HepG2 (cell line): ENCODE results near the gene GABRB1. TPM values are rescaled to one million over a fixed set of nuclear protein-coding genes. Genes with fewer than 3 reads are reported as not detected.

Experiments
- DNMT1 ChIP-seq: sonication (generic); formaldehyde crosslinking; IDR thresholded peaks from 2 replicates; pipeline ENCODE4 v1.5.1; 2020; ENCODE audit warnings: mild to moderate bottlenecking, missing genetic modification reagents
- ETV6 ChIP-seq: sonication (generic); formaldehyde crosslinking; conservative IDR thresholded peaks from 2 replicates; pipeline ENCODE4 v1.4.0; 2020; ENCODE audit warnings: missing genetic modification reagents
- FOXA1 ChIP-seq, 2 experiments: fragments of 450-650 bp in 1 of 2; sonication (generic) in 1 of 2; formaldehyde crosslinking in 1 of 2; IDR thresholded peaks; 2 replicates each; pipeline versions ENCODE4 v1.4.0 to v1.6.1; 2016 to 2020; ENCODE audit warnings: missing genetic modification reagents in 1 of 2
- KLF16 ChIP-seq, 2 experiments: sonication (generic) in 1 of 2; formaldehyde crosslinking in 1 of 2; IDR thresholded peaks; 2 replicates each; pipeline versions ENCODE4 v1.6.1 to v1.8.0; 2016 to 2023; ENCODE audit warnings: missing genetic modification reagents in 2 of 2, missing compliant biosample characterization in 1 of 2
- NCOA1 ChIP-seq: sonication (generic); formaldehyde crosslinking; IDR thresholded peaks from 2 replicates; pipeline ENCODE4 v1.9.0; 2021; ENCODE audit warnings: missing genetic modification reagents
- RBM22 ChIP-seq: fragments of 200-400 bp; formaldehyde crosslinking; optimal IDR thresholded peaks from 2 replicates; pipeline ENCODE3; 2017; ENCODE audit warnings: mild to moderate bottlenecking, low read length, moderate library complexity
- RELA ChIP-seq: sonication (generic); formaldehyde crosslinking; IDR thresholded peaks from 2 replicates; pipeline ENCODE4 v1.4.0; 2020; ENCODE audit warnings: missing genetic modification reagents
- TAF1 ChIP-seq: sonication (generic); formaldehyde crosslinking; IDR thresholded peaks from 2 replicates; pipeline ENCODE4 v1.4.0; 2020; ENCODE audit warnings: missing genetic modification reagents
- TGIF2 ChIP-seq: IDR thresholded peaks from 2 replicates; pipeline ENCODE4 v1.6.1; 2016; ENCODE audit warnings: control low read depth, missing compliant biosample characterization
- THYN1 ChIP-seq: sonication (generic); formaldehyde crosslinking; IDR thresholded peaks from 2 replicates; pipeline ENCODE4 v1.8.1; 2023; ENCODE audit warnings: low read depth, mild to moderate bottlenecking, moderate library complexity, missing genetic modification reagents, borderline replicate concordance
- YY1 ChIP-seq: IDR thresholded peaks from 2 replicates; pipeline ENCODE4 v1.6.1; 2011; ENCODE audit warnings: low read length, low read depth, moderate library complexity, mild to moderate bottlenecking; ENCODE audit not compliant: insufficient read depth, insufficient replicate concordance
- ZFYVE20 ChIP-seq: sonication (generic); formaldehyde crosslinking; IDR thresholded peaks from 2 replicates; pipeline ENCODE4 v1.8.0; 2023; ENCODE audit warnings: low read depth, mild to moderate bottlenecking, moderate library complexity, missing genetic modification reagents, borderline replicate concordance
- ZNF121 ChIP-seq: sonication (generic); formaldehyde crosslinking; IDR thresholded peaks from 2 replicates; pipeline ENCODE4 v1.5.0; 2020; ENCODE audit warnings: mild to moderate bottlenecking, missing genetic modification reagents
- ZNF329 ChIP-seq: sonication (generic); formaldehyde crosslinking; IDR thresholded peaks from 2 replicates; pipeline ENCODE4 v1.9.0; 2021; ENCODE audit warnings: low read depth, mild to moderate bottlenecking, missing genetic modification reagents
- ZNF782 ChIP-seq: sonication (generic); formaldehyde crosslinking; IDR thresholded peaks from 2 replicates; pipeline ENCODE4 v1.4.0; 2020; ENCODE audit warnings: missing genetic modification reagents, mild to moderate bottlenecking, borderline replicate concordance
- ZSCAN29 ChIP-seq: sonication (generic); formaldehyde crosslinking; conservative IDR thresholded peaks from 2 replicates; pipeline ENCODE4 v1.4.0; 2020; ENCODE audit warnings: mild to moderate bottlenecking, missing genetic modification reagents
- polyA plus RNA-seq, 8 experiments: library from polyadenylated mRNA; depleted of rRNA in 3 of 8; stranded (reverse) in 7 of 8; unstranded in 1 of 8; fragments of >200 nt; fragmentation: Illumina TruSeq in 4 of 8; extraction: Trizol in 4 of 8; gene quantifications; 2 replicates each; pipeline versions ENCODE4 v1.2.1 to v1.2.3, GENCODE V29; 2011 to 2016; ENCODE audit warnings: low read depth in 4 of 8, missing spikeins in 1 of 8, mixed read lengths in 1 of 8; ENCODE audit not compliant: insufficient read depth in 1 of 8
- total RNA-seq, 5 experiments: library from RNA; depleted of rRNA; stranded (reverse); fragments of >200 nt; fragmentation: Illumina TruSeq; extraction: Trizol; gene quantifications; 2 replicates each; pipeline ENCODE4 v1.2.3, GENCODE V29; 2016; ENCODE audit warnings: low read depth in 1 of 5
- TF ChIP-seq, protein P1 (sequence below): IDR thresholded peaks from 2 replicates; pipeline ENCODE4 v1.6.1; 2016; ENCODE audit warnings: missing compliant biosample characterization, missing genetic modification reagents, borderline replicate concordance
- TF ChIP-seq, protein P2 (sequence below): sonication (generic); formaldehyde crosslinking; IDR thresholded peaks from 2 replicates; pipeline ENCODE4 v1.4.0; 2020; ENCODE audit warnings: mild to moderate bottlenecking, missing genetic modification reagents
- TF ChIP-seq, protein P3 (sequence below): sonication (generic); formaldehyde crosslinking; IDR thresholded peaks from 2 replicates; pipeline ENCODE4 v1.4.0; 2020; ENCODE audit warnings: missing genetic modification reagents; ENCODE audit errors: not compliant biosample characterization
- TF ChIP-seq, protein P4 (sequence below): fragments of 450-650 bp; IDR thresholded peaks from 2 replicates; pipeline ENCODE4 v1.6.1; 2017; ENCODE audit warnings: mild to moderate bottlenecking

GABRB1 gene
- total and polyA plus RNA-seq, 2 of the 13 experiments (the other 11 are each of a cell fraction or from before 2014, with no cell fraction given) = not detected

DNA sequence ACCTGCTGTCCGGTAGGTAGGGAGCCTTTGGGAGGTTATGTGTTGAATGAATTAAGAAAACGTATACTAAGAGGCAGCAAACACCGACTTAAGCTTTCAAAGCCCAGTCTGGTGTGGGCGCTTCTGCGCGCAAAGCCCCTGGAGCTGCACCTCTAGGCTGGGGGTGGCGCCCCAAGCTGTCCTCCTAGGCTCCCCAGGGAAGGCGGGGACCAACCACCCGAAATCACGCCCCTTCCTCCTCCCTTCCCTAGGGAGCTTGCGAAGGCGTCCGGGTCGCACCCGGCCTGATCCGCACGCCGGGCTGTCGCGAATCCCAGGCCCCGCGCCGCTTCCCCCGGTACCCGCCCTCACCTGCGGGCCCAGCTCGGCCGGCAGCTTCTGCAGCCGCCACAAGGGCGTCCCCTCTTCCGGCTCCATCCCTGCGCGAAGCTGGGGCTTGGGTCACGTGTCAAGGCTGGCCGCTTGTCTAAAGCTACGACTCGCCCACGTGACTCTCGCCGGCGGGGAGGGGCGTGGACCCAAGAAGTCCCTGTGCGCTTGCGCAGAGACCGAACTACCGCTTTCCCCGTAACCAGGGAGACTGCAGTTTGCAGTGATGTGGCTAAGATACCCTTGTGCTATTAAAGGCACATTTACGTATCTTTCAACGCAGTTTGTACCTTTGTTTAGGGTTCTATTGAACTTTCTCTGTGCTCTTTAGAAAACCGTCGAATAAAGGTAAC is 432.0 kb downstream of the GABRB1 start, which contains the start of gene COMMD8 (continued):
- TF ChIP-seq DNMT1 (CRISPR knock-in tag) (no peak), ZNF329 (CRISPR knock-in tag) (no peak), TGIF2 (CRISPR knock-in tag) (no peak), ETV6 (CRISPR knock-in tag) (no peak), NCOA1 (CRISPR knock-in tag) (no peak), RELA (CRISPR knock-in tag) (0 out of 2 replicates have a peak, but pooled peaks have one; percentile 55), ZNF782 (CRISPR knock-in tag) (no peak), ZFYVE20 (CRISPR knock-in tag) (no peak), ZNF121 (no peak), RBM22 (no peak), YY1 (peak; percentile 63), ZSCAN29 (CRISPR knock-in tag) (no peak), FOXA1 (IDR thresholded peaks at IDR 0.05) (no peak), FOXA1 (CRISPR knock-in tag; IDR thresholded peaks at IDR 0.05) (no peak), TAF1 (CRISPR knock-in tag) (peak; percentile 82; the same call in 1 of the 2 replicates), THYN1 (CRISPR knock-in tag) (no peak), KLF16 (CRISPR knock-in tag; IDR thresholded peaks at IDR 0.05) (peak in 1 of 2 experiments; percentile 75; a peak in 1 of 4 replicates)
- TF ChIP-seq, protein P1, sequence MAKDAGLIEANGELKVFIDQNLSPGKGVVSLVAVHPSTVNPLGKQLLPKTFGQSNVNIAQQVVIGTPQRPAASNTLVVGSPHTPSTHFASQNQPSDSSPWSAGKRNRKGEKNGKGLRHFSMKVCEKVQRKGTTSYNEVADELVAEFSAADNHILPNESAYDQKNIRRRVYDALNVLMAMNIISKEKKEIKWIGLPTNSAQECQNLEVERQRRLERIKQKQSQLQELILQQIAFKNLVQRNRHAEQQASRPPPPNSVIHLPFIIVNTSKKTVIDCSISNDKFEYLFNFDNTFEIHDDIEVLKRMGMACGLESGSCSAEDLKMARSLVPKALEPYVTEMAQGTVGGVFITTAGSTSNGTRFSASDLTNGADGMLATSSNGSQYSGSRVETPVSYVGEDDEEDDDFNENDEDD = peak; percentile 65; the same call in 1 of the 2 replicates
- TF ChIP-seq, protein P2, sequence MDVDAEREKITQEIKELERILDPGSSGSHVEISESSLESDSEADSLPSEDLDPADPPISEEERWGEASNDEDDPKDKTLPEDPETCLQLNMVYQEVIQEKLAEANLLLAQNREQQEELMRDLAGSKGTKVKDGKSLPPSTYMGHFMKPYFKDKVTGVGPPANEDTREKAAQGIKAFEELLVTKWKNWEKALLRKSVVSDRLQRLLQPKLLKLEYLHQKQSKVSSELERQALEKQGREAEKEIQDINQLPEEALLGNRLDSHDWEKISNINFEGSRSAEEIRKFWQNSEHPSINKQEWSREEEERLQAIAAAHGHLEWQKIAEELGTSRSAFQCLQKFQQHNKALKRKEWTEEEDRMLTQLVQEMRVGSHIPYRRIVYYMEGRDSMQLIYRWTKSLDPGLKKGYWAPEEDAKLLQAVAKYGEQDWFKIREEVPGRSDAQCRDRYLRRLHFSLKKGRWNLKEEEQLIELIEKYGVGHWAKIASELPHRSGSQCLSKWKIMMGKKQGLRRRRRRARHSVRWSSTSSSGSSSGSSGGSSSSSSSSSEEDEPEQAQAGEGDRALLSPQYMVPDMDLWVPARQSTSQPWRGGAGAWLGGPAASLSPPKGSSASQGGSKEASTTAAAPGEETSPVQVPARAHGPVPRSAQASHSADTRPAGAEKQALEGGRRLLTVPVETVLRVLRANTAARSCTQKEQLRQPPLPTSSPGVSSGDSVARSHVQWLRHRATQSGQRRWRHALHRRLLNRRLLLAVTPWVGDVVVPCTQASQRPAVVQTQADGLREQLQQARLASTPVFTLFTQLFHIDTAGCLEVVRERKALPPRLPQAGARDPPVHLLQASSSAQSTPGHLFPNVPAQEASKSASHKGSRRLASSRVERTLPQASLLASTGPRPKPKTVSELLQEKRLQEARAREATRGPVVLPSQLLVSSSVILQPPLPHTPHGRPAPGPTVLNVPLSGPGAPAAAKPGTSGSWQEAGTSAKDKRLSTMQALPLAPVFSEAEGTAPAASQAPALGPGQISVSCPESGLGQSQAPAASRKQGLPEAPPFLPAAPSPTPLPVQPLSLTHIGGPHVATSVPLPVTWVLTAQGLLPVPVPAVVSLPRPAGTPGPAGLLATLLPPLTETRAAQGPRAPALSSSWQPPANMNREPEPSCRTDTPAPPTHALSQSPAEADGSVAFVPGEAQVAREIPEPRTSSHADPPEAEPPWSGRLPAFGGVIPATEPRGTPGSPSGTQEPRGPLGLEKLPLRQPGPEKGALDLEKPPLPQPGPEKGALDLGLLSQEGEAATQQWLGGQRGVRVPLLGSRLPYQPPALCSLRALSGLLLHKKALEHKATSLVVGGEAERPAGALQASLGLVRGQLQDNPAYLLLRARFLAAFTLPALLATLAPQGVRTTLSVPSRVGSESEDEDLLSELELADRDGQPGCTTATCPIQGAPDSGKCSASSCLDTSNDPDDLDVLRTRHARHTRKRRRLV = no peak
- TF ChIP-seq, protein P3, sequence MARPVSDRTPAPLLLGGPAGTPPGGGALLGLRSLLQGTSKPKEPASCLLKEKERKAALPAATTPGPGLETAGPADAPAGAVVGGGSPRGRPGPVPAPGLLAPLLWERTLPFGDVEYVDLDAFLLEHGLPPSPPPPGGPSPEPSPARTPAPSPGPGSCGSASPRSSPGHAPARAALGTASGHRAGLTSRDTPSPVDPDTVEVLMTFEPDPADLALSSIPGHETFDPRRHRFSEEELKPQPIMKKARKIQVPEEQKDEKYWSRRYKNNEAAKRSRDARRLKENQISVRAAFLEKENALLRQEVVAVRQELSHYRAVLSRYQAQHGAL = no peak
- TF ChIP-seq, protein P4, sequence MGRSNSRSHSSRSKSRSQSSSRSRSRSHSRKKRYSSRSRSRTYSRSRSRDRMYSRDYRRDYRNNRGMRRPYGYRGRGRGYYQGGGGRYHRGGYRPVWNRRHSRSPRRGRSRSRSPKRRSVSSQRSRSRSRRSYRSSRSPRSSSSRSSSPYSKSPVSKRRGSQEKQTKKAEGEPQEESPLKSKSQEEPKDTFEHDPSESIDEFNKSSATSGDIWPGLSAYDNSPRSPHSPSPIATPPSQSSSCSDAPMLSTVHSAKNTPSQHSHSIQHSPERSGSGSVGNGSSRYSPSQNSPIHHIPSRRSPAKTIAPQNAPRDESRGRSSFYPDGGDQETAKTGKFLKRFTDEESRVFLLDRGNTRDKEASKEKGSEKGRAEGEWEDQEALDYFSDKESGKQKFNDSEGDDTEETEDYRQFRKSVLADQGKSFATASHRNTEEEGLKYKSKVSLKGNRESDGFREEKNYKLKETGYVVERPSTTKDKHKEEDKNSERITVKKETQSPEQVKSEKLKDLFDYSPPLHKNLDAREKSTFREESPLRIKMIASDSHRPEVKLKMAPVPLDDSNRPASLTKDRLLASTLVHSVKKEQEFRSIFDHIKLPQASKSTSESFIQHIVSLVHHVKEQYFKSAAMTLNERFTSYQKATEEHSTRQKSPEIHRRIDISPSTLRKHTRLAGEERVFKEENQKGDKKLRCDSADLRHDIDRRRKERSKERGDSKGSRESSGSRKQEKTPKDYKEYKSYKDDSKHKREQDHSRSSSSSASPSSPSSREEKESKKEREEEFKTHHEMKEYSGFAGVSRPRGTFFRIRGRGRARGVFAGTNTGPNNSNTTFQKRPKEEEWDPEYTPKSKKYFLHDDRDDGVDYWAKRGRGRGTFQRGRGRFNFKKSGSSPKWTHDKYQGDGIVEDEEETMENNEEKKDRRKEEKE = no peak
